HG03097 (cell line): Measurements from ENCODE around the gene C2CD4A.
"Not testable (repeated sequence)": the region's sequence is repeated elsewhere in the genome, so short reads cannot be mapped to it uniquely, and the experiment has no call there.

Experiments
- ATAC-seq: cut with Tn5 transposase; IDR thresholded peaks from one replicate; pipeline ENCODE4 v1.9.1; 2021; ENCODE audit not compliant: unreplicated experiment, low FRiP score

The C2CD4A gene, protein sequence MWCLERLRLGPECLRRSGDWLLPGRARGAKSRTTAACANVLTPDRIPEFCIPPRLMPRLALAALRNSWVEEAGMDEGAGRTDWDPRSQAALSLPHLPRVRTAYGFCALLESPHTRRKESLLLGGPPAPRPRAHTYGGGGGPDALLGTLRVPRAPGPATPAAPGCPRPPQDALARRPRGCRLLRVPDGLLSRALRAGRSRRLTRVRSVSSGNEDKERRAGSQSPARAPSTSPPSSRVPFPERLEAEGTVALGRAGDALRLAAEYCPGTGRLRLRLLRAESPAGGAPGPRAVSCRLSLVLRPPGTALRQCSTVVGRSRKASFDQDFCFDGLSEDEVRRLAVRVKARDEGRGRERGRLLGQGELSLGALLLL

DNA sequence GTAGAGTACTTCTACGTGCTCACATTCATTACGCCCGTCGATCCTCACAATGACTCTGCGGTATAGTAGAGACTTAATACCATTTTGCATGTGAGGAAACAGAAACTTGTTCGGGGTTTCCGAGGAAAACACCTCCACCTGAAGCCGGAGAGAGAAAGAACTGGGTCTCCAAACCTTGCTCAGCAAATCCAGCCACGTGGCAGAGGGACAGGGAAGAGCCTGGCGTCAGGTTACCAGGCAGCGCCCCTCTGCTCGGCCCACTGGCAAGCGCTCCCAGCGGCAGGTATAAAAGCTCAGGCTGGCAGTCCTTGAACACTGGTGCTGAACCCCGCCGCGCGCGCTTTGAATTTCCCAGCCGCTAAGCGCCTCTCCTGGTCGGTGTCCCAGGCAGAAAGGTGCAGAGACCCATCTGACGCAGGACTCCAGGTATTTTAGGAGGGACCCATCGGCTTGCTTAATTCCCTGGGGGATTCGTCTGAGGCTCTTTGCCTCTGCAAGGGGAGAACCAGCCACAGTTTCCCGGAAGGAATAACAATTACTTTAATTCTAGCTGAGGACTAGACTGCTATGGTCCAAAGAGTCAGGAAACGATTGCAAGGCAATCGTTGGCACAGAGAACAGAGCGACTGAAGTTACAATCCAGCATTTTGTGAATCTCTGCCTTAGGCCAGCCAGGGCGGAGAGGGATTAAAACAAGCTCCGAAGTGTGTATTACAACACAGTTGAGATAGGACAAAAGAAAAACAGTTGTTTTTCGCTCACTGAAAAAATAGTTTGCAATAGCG is at the start of gene C2CD4A:
Gene C2CD4A, plus strand, starts transcription at position 315 of the 785 bp plus-strand sequence. CDS start 637 bp downstream, outside the sequence.
- ATAC-seq, result no peak

DNA sequence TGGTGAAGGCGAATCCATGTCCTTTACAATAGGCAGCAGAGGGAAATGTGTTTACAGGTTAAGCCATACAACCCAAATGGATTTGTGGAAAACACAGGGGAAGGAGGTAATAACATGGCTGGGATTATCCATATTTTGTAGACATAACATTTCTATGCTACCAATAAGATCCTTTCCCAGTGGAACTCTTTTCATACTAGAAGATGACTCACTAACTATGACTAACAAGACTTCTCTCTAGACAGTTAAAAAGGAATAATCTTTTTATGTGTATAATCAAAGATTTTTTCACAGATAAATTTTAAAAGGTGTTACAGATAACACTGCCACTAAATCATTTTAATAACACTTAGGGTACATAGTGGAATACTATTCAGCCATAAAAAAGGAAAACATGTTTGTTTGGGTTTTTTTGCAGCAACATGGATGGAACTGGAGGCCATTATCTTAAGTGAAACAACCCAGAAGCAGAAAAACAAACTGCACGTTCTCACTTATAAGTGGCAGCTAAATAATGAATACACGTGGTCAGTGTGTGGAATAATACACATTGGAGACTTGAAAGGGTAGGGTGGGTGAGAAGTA is 46.1 kb upstream of the C2CD4A start:
- no peak for ATAC-seq

DNA sequence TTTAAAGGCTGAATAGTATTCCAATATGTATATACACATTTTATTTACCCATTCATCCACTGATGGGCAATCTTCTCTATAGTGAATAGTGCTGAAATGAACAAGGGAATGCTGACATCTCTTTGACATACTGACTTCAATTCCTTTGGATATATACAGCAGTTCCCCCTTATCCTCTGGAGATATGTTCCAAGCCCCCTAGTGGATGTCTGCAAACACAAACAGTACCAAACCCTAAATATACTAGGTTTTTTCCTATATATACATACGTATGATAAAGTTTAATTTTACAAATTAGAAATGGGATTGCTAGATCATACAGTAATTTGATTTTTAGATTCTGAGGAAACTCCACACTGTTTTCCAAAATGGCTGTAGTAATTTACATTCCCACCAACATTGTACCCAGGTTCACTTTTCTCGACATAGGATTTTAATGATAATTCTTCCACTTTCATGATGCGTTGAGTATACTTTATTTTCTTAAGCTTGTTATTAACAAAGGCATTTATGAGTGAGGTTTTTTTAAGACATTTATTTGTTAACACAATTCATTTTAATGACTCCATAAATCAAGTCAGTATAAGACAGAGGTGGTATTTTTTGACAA is 44.7 kb upstream of the C2CD4A start:
- no peak for ATAC-seq

DNA sequence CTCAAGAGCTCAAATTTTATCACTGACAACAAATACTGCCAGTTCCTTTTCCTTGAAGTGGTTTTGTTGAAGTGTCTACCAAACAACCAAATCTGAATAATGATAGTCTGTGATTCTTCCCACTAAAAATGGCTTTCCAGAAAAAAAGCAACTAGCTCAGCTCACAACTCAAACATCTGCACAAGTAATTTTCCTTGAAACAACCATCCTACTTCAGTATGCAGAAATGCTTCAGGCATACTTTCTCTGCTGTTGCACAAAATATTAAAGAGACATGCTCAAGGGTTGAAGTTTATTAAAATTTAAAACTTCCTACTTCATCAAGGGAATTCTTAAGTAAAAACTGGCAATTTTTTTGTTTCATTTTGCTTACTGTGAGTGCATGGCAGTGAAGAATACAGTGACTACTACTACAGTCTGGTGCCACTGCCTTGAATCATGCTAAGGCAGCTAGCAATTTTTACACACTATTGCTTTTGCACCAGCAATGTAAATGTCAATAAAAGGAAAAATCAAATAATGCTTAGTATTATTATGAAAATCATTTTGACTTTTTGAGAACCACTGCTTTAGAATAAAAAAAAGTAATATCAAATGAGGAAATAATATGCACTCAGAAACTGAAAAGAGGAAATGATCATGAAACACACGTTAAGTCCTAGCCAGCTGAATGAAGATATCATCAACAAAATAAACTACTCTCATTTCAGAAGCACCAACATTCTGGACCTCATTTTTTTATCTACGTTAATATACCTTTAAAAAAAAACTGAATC is 40.1 kb upstream of the C2CD4A start:
- ATAC-seq, result no peak

DNA sequence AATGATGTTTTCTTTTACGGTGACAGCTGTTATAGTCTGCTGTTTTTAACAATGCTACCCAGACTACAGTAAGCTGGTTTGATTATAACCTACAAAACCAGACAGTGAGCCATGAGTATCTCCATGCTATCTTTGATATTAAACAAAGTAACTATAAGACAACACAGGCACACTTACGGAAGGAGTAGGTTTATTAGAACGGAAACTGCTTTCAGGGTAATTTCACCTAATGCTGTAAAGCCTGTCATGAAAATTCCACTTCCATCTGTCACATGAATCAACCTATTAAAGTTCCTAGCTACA is 39.6 kb upstream of the C2CD4A start:
- no peak for ATAC-seq

DNA sequence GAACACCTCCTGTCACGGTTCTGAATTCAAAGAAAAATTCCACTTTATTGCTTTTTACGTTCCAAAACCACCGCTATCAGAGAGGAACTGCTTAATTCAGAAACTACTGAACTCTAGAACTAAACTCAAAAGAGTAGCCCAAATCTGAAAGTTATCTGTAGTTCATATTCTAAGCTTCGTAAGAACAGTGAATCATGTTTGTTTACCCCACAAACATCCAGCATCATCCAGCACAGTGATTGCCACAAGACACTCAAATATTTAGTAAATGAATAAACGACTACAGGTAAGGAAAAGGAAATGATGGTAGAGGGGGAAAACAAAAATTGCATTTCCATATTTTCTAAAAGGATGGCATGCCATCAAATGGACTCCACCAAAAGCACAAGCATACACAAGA is 38.9 kb upstream of the C2CD4A start:
- ATAC-seq, result no peak

DNA sequence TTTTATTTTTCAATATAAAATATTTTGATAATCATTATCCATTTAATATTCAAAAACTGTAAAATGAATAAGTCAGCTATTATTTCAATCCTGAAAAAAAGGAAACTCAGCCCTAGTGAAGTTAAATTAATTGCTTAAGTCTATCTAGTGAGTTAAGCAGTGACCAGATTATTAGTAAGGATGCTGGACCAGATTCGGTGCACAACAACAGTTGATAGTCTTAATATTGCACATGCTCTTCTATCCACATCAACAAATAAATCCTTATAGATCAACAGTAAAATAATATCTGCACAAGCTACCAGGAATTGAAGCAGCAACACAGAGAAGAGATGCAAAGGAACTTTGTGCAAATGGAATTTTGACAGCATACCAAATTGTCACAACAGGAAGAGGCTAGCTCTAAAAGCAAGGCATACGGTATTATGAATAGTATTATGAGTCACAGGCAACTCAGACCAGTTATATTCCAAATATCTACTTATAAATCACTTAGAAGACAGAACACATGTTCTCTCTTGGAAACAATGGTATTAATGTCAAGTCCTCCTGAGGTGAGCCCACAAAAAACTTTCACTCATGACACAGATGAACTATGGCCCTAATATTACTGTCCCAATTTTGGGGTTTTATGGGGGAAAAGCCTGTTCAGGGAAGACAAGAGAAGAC is 31.4 kb upstream of the C2CD4A start:
- no peak for ATAC-seq

DNA sequence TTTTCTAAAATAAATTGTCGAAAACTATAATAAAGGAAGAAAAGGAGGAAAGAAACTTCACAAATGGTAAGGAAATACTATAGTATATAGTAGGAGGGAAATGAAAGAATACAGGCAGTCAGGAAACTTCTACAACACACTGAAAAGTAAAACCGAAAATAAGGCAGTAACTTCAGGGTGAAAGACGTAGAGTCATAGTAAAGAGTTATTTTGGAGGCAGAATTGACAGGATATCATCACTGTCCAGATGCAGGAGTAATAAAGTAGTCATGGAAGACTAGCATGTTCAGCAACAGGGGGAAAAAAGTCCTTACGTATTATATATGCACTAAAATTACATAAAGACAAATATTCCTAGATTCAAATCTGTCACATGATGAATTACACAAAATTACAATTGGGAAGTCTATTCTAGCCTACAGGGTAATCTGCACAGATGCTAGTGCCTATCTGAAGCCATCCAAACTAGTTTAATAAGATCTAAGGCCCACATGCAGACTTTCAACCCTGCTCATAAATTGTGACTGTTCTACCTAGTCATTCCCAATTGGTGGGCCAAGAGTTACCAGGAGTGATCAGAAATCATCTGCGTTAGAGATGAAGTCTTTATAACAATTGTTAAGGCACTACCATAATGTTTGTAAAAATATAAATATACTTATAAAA is 20.6 kb upstream of the C2CD4A start:
- ATAC-seq, result peak; percentile 85

DNA sequence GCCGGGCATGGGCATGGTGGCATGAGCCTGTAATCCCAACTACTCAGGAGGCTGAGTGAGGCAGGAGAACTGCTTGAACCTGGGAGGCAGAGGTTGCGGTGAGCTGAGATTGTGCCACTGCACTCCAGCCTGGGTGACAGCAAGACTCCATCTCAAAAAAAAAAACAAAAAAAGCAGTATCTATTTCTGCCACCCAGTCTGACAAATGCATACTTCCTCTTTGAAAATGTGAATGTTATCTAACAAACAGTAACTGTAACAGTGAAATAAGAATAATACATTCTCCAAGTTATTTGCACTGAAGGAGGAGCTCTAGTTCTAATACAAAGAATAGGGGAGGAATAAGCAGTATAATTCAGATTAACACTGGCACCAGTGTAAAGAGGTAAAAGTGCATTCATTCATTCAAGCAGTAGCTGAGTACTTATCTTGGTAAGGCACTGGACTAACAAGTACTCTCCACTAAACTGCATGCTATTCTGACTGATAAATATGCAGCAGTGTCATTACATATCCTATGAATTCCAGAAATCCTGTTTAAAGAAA is 19.4 kb upstream of the C2CD4A start:
- no peak for ATAC-seq

DNA sequence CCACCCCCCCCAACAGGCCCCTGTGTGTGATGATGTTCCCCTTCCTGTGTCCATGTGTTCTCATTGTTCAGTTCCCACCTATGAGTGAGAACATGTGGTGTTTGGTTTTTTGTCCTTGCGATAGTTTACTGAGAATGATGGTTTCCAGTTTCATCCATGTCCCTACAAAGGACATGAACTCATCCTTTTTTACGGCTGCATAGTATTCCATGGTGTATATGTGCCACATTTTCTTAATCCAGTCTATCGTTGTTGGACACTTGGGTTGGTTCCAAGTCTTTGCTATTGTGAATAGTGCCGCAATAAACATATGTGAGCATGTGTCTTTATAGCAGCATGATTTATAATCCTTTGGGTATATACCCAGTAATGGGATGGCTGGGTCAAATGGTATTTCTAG is 18.5 kb upstream of the C2CD4A start:
- ATAC-seq, result not testable (repeated sequence)

DNA sequence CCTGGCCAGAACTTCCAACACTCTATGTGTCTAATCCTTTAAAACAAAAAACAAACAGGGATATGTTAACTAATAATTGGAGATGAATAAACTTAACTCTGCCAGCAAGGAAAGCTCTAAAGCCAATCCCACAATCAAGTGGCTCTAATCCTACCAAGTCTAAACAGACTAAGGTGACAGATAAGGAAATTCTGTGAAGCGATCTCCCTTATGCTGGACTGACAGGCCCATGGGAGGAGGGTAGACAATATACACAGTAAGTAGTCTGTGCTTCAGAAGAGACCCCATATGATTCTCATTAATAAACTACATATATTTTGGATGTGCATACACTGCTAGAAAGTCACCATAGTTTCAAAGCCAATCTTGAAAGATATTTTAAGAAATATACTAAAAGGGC is 16.7 kb upstream of the C2CD4A start:
- no peak for ATAC-seq

DNA sequence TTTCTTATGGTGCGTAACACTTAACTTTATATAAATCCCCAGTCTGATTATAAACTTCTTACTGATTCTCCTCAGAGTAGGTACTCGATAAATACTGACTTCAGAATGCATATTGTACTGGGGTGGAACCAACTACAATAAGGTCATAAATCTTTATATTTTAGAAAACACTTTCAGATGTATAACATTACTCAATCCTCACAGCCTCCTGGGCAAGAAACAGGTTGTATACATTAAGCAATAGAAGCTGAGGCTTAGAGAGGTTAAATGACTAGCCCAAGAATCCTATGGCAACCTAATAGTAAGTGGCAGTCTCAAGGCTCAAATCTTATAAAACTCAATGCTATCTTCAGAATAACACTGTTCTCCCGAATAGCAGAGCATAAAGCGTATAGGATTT is 15.6 kb upstream of the C2CD4A start:
- ATAC-seq, result no peak

DNA sequence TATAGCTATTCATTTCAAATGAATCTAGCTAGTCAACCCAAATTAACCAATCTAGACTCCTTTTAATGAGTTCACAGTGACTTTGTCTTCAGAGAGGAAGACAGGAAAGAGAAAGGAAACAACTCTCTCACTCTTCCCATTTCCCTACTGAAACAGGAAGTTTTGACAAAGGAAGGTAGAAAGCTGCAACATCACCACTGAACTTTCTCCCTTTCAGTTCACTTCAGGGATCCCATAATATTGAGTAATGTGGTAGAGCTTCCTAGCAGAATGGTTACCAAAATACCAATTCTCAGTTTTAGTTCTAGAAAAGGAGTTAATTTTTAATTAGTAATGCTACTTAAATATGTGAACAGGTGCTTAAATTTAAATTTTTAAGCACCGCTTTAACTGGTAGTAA is 14.1 kb upstream of the C2CD4A start:
- ATAC-seq, result no peak

DNA sequence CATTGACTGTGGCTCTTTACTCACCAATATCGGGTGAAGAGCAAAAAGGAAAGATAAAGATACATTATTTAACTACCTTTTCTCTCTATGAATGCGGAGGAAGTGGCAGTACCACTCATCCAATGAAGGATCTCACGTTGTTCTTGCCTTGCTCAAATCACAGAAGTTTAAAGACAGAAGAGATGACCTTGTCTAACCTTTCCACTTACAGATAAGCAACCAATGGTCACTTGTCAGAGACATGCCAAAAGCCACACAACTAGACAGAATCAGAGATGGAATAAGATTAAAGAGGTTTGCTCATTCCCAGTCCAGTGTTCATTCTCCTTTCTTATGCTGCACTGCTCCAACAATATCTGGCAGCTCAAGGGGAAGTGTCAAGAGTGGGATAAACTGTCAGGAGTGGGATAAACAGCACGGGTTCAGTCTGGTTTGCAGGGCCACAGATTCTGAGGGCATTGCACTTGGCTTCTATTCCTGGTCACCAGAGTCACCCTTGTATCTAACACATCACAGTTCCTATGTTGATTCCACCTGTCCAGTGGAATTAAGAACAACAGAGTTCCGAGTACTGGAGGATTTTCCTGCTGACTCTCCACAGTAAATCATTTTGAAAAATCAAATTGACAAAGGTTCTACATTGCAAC is 13.2 kb upstream of the C2CD4A start:
- no peak for ATAC-seq

DNA sequence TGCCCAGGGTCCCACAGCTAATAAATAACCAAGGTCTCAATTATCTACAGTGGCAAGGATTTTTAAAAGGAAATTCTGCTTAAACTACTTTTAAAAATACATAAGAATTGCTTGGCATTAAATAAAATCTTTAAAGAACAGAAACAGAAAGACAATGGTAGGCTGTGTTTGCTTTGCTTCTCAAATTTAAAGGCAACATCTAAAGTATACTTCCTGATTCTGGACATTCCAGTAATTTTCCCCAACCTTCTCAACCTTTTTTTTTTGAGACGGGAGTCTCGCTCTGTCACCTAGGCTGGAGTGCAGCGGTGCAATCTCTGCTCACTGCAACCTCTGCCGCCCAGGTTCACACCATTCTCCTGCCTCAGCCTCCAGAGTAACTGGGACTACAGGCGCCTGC is 11.8 kb upstream of the C2CD4A start:
- ATAC-seq, result no peak

DNA sequence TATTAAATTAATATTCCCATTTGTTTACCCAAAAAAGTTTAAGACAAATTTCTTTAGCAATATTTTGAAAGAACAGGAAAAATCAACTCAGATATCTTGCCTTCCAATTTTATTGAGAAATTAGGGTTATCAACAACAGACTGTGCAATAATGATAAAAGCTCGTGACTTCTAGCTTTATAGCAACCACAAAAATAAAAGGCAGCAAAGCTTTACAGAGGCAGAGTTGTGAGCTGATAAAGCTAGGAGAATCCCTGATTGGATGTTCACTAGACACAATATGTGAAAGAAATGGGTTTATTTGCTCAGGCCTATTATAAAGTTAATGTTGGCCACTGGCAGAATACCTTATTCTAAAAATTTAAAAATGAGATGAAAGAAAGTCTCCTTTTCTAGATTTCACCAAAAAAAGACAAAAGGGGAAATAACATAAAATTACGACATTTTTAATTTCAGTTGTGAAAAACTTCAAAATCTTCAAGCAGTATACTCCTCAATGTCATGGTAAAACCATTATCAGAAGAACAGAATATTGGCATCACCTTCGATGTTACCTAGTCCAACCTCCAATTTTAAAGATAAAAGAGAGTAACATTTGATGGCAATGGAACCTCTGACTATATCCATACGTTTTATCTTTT is 9.3 kb upstream of the C2CD4A start:
- ATAC-seq, result no peak

DNA sequence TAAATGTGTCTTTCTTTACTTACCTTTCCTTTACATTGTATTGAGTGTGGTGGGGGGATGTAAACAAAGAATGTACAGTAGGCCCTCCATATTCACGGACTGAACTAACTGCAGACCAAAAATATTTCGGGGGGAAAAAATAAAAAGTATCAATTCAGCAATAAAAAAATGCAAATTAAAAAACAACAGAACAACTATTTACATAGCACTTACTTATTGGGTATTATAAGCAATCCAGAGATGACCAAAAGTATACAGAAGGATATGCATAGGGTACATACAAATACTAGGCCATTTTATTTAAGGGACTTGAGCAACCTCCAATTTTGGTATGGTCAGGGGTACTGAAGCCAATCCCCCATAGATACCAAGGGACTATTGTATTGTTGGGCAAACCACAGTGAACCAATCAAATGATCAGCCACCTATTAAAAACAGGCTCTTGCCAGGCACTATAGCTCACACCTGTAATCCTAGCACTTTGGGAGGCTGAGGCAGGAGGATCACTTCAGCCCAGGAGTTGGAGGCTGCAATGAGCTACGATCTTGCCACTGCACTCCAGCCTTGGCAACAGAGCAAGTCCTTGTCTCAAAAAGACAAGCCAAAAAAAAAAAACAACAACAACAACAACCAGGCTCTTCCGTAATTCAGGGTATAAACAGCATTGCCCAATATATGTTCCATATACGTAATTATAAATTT is 8.3 kb upstream of the C2CD4A start:
- no peak for ATAC-seq
